ENCODE measurements around the gene UGGT1. TPM values are rescaled to one million over a fixed set of nuclear protein-coding genes. Genes with fewer than 3 reads are reported as not detected.

UGGT1 gene
- total RNA-seq, 1 donor from 2014 or later, result 33.5 TPM

DNA sequence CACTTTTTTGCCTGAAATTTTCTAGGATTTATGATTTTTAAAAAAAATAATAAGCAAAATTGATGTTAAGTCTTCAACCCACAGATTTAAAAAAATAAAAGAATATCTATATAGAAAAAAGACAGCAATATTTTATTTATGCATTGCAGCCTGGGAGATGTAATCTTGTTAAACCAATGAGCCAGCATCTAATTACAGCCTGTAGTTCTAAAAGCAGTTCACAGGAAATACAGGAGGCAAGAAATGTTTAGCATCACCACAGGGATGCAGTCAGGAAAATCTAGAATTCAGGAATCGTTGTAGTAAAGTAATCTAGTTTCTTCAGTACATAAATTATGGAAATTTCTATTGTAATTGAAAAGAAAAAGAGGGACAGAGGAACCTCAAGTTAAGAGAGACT lies 17.2 kb downstream of the UGGT1 start:
- no peak for ATAC-seq

- no peak for ATAC-seq
Measured at GRCh38 chr2:128109243-128109642, 18.2 kb downstream of the UGGT1 start.

GRCh38 chr2:128115921-128116623 lies 25.1 kb downstream of the UGGT1 start:
- no peak for ATAC-seq

GRCh38 chr2:128134573-128134972 lies 43.6 kb downstream of the UGGT1 start:
- ATAC-seq, result no peak

GRCh38 chr2:128137094-128137616 lies 46.2 kb downstream of the UGGT1 start:
- no peak for ATAC-seq

DNA sequence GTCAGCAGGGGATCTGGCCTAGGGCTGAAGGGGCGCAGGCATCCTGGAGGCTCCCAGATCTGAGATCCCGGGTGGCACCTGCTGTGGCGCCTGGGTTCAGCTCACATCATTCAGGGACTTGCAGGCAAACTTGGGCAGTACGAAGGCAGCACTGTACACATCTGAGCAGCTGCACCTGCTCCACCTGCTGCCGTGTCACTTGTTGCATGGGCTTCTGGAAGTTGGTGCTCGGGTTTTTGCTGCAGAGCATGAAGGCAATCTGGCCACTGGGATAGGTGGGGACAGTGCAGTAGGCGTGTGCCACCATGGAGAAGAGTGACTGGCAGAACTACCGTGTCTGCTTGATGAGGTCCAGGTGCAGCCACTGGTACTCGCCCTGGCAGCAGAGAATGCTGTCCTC lies 48.6 kb downstream of the UGGT1 start:
- no peak for ATAC-seq

- no peak for ATAC-seq
Measured at GRCh38 chr2:128145651-128146050, 54.7 kb downstream of the UGGT1 start.

- ATAC-seq, result no peak
Measured at GRCh38 chr2:128153786-128154185, 62.8 kb downstream of the UGGT1 start.

GRCh38 chr2:128154225-128154624 lies 63.2 kb downstream of the UGGT1 start:
- ATAC-seq, result no peak

DNA sequence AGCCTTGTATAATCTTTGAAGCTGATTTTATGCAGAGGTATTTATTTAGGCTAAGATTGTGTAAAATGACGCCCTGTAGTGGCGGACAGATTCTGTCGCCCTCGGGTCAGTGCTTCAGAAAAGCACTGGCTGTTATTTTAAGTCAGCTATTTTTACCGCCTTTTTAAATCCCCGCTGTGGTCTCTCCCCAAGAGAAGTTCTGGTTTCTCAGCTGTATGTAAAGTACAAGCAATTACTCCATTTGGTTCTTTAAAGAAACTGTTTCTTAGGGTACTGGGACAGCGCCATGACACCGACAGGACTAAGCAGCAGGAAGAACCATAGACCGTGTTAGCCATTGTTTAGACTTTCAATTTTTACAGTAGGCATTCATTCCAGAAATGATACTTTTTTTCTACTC lies 65.0 kb downstream of the UGGT1 start:
- ATAC-seq, result no peak

GRCh38 chr2:128156812-128157211 lies 65.8 kb downstream of the UGGT1 start:
- ATAC-seq, result no peak

- no peak for ATAC-seq
Measured at GRCh38 chr2:128157644-128158043, 66.6 kb downstream of the UGGT1 start.

DNA sequence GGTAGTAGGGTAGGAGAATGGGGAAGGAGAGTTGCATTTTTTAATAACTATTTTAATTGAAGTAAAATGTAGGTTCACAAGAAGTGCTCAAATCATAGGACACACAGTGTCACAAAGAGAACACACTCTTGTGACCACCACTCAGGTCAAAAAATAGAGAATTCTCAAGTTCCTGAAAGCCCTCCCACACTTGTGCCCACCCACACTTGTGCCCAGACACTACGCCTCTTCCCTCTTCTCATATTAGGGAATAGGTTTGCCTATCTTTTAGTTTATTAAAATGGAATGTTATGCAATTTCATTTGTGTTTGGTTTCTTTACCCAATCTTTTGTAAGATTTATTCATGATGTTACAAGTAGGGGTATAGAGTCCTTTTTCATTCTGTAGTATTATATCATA lies 67.2 kb downstream of the UGGT1 start:
- no peak for ATAC-seq

- no peak for ATAC-seq
Measured at GRCh38 chr2:128159437-128159836, 68.4 kb downstream of the UGGT1 start.

- ATAC-seq, result no peak
Measured at GRCh38 chr2:128160616-128161275, 69.7 kb downstream of the UGGT1 start.

DNA sequence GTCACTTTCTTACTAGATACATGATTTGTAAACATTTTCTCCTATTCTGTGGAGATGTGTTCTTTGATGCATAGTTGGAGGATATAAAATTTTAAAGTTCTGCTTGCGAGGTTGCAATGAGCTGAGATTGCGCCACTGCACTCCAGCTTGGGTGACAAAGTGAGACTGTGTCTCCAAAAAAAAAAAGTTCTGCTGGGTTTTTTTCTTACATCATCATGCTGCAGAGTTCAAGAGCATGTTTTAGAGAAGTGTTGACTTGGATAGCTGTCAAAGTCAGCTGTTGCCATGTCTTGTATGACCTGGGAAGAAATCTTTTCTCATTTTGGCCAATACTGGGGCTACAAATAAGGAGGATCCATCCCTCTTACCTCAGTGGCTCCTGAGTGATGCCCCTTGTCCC lies 71.3 kb downstream of the UGGT1 start:
- no peak for ATAC-seq

DNA sequence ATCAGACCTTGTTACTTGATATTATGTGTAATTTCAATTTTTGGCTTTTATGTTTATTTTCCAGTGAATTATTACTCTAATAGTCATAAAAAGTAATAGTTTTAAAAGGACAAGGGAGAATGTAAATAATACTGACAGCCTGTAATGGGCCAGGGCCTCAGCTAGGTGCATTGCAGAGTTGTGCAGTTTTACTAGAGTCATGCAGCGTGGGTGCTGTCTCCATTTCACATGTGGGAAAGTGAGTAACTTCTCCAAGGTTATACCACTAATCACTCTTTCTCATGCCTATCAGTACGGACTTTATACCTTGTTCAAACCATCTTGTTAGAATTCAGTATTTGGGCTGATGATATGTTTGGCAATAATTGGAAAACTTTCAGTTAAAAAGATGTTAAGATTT lies 73.3 kb downstream of the UGGT1 start:
- no peak for ATAC-seq

DNA sequence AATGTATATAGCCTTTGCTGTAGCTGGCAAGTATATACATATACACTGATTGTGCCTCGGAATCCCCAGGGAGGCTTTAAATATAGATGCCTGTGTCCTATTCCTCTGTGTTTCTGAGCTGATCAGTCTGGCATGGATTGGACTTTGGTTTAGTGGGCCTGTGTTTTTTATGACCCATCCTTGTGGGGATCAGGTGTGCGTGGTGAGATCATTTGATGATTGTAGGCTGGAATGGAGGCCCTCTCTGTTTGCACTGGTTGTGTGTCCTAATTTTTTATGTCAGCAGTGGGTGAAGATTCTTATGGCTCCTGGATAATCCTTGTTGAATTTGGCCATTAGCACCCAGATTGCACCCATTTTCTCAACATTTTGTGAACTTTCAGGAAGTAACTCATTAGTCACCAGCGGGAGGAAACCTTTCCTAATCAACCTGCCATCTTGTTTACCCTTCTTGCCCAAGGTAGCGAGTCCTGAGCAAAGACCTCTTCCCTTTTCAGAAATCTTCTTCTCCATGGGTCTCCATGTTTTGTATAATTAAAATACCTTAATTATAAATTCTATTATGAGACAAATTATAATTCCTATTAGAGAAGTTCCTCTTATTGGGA lies 75.8 kb downstream of the UGGT1 start:
- no peak for ATAC-seq

DNA sequence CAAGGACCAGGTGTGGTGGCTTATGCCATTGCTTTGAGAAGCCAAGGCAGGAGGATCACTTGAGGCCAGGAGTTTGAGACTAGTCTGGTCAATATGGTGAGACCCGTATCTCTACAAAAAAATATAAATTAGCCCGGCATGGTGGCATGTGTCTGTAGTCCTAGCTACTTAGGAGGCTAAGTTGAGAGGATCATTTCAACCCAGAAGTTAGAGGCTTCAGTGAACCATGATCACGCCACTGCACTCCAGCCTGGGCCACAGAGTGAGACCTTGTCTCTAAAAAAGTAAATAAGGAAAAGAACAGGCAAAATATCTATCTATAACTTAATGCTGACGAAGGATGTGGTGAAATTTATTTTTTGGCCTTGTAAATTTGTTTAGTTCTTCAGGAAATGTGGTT lies 78.1 kb downstream of the UGGT1 start:
- ATAC-seq, result no peak

DNA sequence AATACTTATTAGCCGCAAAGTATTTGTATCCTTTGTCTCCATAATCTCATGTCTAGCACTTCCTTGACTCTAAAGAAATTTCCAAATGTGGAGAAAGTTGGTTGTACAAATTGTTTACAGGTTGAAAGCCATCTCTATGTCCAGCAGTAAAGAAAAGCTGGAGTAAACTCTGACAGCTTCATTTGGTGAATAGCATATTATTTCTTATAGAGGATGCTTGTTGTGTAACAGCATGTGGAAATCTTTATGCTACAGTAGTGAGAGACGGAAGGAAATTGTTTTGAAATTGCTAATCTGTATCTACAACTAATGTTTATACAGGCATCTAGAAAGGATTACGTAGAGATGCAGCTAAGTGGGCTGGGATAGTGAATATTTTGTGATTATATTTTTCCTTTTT lies 78.5 kb downstream of the UGGT1 start:
- no peak for ATAC-seq

GRCh38 chr2:128169933-128170709 lies 79.1 kb downstream of the UGGT1 start:
- ATAC-seq, result no peak

DNA sequence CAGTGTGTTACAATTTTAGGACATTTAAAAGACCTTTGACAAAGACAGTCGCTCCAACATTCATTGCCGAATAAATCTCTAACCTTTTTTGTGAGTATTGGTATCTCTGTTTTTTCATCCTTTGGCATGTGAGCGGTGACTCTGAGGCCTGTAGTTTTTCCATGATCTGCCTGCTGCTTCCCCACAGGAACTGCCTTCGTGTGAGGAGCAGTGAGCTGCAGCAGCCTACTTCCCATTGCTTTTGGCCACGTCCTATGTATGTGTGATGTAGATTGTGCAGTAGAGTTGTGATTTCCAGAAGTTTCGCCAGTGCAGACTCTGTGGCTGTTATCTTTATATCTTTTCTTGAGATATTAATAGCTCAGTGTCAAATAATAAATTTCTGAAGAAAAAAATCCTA lies 79.8 kb downstream of the UGGT1 start:
- no peak for ATAC-seq

DNA sequence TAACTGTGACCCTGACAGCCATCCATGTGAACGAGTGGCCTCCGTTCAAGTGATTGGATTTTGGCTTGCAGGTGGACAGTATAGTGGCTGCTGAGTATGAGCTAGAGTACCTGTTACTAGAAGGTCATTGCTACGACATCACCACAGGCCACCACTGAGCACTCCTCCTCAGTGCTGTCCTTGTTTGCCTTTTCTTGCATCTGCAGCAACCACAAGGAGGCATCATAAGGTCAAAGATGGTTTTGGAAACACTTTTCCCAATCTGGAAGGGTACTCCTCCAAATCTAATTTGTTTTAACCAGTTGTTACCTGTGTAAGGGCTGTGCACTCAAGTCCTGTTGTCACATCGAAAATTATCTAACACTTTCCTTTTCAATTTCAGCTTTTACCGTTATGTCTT lies 81.2 kb downstream of the UGGT1 start:
- peak; percentile 29 for ATAC-seq
